Brain microvascular endothelial cell (primary cell): ENCODE data around the gene ZBTB7A.

Source experiments
- DNase-seq: peaks from one replicate; pipeline ENCODE4 v3.0.0-alpha.2; 2020
- H3K27ac ChIP-seq: fragments of 250-450 bp; sonication (Bioruptor Pico); 2 replicates; pipeline ENCODE4 v1.5.1; 2020; ENCODE audit warnings: mild to moderate bottlenecking, moderate library complexity
- H3K27me3 ChIP-seq: fragments of 250-450 bp; sonication (Bioruptor Pico); replicated peaks from 2 replicates; pipeline ENCODE4 v1.5.1; 2020; ENCODE audit warnings: mild to moderate bottlenecking
- H3K36me3 ChIP-seq: fragments of 250-450 bp; sonication (Bioruptor Pico); replicated peaks from 2 replicates; pipeline ENCODE4 v1.5.1; 2020; ENCODE audit warnings: mild to moderate bottlenecking
- H3K4me3 ChIP-seq: 2 replicates; pipeline ENCODE4 v1.5.1; 2011; ENCODE audit warnings: low read depth, mild to moderate bottlenecking, control low read depth, low read length, moderate library complexity
- CTCF ChIP-seq: IDR thresholded peaks from 2 replicates; pipeline ENCODE4 v1.5.1; 2011; ENCODE audit warnings: low read depth, mild to moderate bottlenecking, moderate library complexity, low read length, control low read depth, inconsistent platforms; ENCODE audit errors: missing control alignments
- in situ Hi-C: cut with HindIII; loops from 2 replicates; pipeline ENCODE4 v1.10.0; 2017; ENCODE audit warnings: low sequenced_read_pairs, low pct_ligation_motif_present

The ZBTB7A gene

GRCh38 chr19:4090356-4091220 lies 23.9 kb upstream of the ZBTB7A start:
- TF ChIP-seq CTCF: no peak
- Histone ChIP-seq H3K36me3 (peaks cover 44% of the 10 kb centered on the region), H3K27ac (no peak overlapping the region), H3K4me3 (no peak overlapping the region), H3K27me3 (no peaks in the 10 kb centered on the region)
- in situ Hi-C loops: no loop called here
- no peak for DNase-seq

- in situ Hi-C loops: no loop called here
- H3K36me3 ChIP-seq: peaks cover 37% of the 10 kb centered on the region
- DNase-seq: no peak
- no peak overlapping the region for H3K4me3 ChIP-seq
- TF ChIP-seq CTCF: no peak
- H3K27me3 ChIP-seq: no peaks in the 10 kb centered on the region
- H3K27ac ChIP-seq: no peak overlapping the region
These were observed 23.2 kb upstream of the ZBTB7A start for GRCh38 chr19:4089946-4090345.

GRCh38 chr19:4089400-4089908 lies 22.8 kb upstream of the ZBTB7A start:
- Histone ChIP-seq H3K4me3 (no peak overlapping the region), H3K36me3 (peaks cover 34% of the 10 kb centered on the region), H3K27me3 (no peaks in the 10 kb centered on the region), H3K27ac (no peak overlapping the region)
- no peak for TF ChIP-seq CTCF
- in situ Hi-C loops: no loop called here
- DNase-seq: no peak

- in situ Hi-C loops: no loop called here
- Histone ChIP-seq H3K36me3 (peaks cover 34% of the 10 kb centered on the region), H3K4me3 (no peak overlapping the region), H3K27ac (no peak overlapping the region), H3K27me3 (no peaks in the 10 kb centered on the region)
- no peak for TF ChIP-seq CTCF
- no peak for DNase-seq
These were observed 22.3 kb upstream of the ZBTB7A start for GRCh38 chr19:4088975-4089374.

GRCh38 chr19:4087787-4088679 lies 21.3 kb upstream of the ZBTB7A start:
- Histone ChIP-seq H3K27me3 (no peaks in the 10 kb centered on the region), H3K36me3 (peaks cover 25% of the 10 kb centered on the region), H3K27ac (no peak overlapping the region), H3K4me3 (no peak overlapping the region)
- no peak for DNase-seq
- in situ Hi-C loops: no loop called here
- TF ChIP-seq CTCF: no peak
